ENCODE results near the gene SLC43A3. TPM values are rescaled to one million over a fixed set of nuclear protein-coding genes. Genes with fewer than 3 reads are reported as not detected.

Gene SLC43A3
- total RNA-seq, 1 experiment from 2014 or later = 8.6 TPM

GRCh38 chr11:57387289-57388030, 39.5 kb downstream of the SLC43A3 start:
- no peak for TF ChIP-seq SIN3A (IDR thresholded peaks at IDR 0.05; ENCODE audit: borderline replicate concordance, insufficient read depth, low read depth, low read length)
- TF ChIP-seq REST (IDR thresholded peaks at IDR 0.05; ENCODE audit: insufficient read depth in 1 of 2, low read depth in 2 of 2, low read length in 1 of 2) = no peak
- no peak for TF ChIP-seq POLR2AphosphoS5 (IDR thresholded peaks at IDR 0.05; ENCODE audit: low read depth, low read length)
- no peak for TF ChIP-seq CTCF (IDR thresholded peaks at IDR 0.05)
- TF ChIP-seq TCF7L2 (IDR thresholded peaks at IDR 0.05; ENCODE audit: low read depth, low read length) = no peak
- no peaks in the 10 kb centered on the region for H3K36me3 ChIP-seq (ENCODE audit: control insufficient read depth, insufficient read depth, low read length)
- H3K9me3 ChIP-seq (ENCODE audit: control insufficient read depth, insufficient read depth, low read depth, low read length) = no peaks in the 10 kb centered on the region
- H3K27me3 ChIP-seq (ENCODE audit: control insufficient read depth, insufficient read depth, low read length) = peaks cover 21% of the 10 kb centered on the region
- no peak overlapping the region for H3K4me3 ChIP-seq (ENCODE audit: low read depth in 2 of 2, low read length in 2 of 2)
- ATAC-seq = no peak
- in situ Hi-C loops (cut with HindIII; ENCODE audit: low pct_unique_long_range_greater_than_20kb, low sequenced_read_pairs) = no loop called here
- POLR2A ChIA-PET = no interaction called here
- no TSS peak for BruUV-seq (replicated peaks)
- intact Hi-C loops (cut with micrococcal nuclease; ENCODE audit: unreplicated experiment) = no loop called here
- CTCF ChIA-PET = no interaction called here
- no peaks in the 10 kb centered on the region for H3K4me1 ChIP-seq (ENCODE audit: control insufficient read depth, insufficient read depth, low read length)
- DNase-seq (ENCODE audit: low read depth, low spot score) = no peak
- H3K27ac ChIP-seq (ENCODE audit: low read length) = no peak overlapping the region

- H3K4me1 ChIP-seq (ENCODE audit: control insufficient read depth, insufficient read depth, low read length) = no peaks in the 10 kb centered on the region
- H3K27ac ChIP-seq (ENCODE audit: low read length) = no peak overlapping the region
- DNase-seq (ENCODE audit: low read depth, low spot score) (no peak), ATAC-seq (no peak)
- ChIA-PET POLR2A (no interaction called here), CTCF (no interaction called here)
- BruUV-seq (replicated peaks) = no TSS peak
- intact Hi-C loops (cut with micrococcal nuclease; ENCODE audit: unreplicated experiment) = no loop called here
- H3K27me3 ChIP-seq (ENCODE audit: control insufficient read depth, insufficient read depth, low read length) = peaks cover 18% of the 10 kb centered on the region
- no peaks in the 10 kb centered on the region for H3K9me3 ChIP-seq (ENCODE audit: control insufficient read depth, insufficient read depth, low read depth, low read length)
- H3K4me3 ChIP-seq (ENCODE audit: low read depth in 2 of 2, low read length in 2 of 2) = no peak overlapping the region
- no peak for TF ChIP-seq CTCF (IDR thresholded peaks at IDR 0.05)
- no peak for TF ChIP-seq SIN3A (IDR thresholded peaks at IDR 0.05; ENCODE audit: borderline replicate concordance, insufficient read depth, low read depth, low read length)
- no peak for TF ChIP-seq POLR2AphosphoS5 (IDR thresholded peaks at IDR 0.05; ENCODE audit: low read depth, low read length)
- no peak for TF ChIP-seq TCF7L2 (IDR thresholded peaks at IDR 0.05; ENCODE audit: low read depth, low read length)
- no peak for TF ChIP-seq REST (IDR thresholded peaks at IDR 0.05; ENCODE audit: insufficient read depth in 1 of 2, low read depth in 2 of 2, low read length in 1 of 2)
- in situ Hi-C loops (cut with HindIII; ENCODE audit: low pct_unique_long_range_greater_than_20kb, low sequenced_read_pairs) = no loop called here
- H3K36me3 ChIP-seq (ENCODE audit: control insufficient read depth, insufficient read depth, low read length) = no peaks in the 10 kb centered on the region
Observed at GRCh38 chr11:57386178-57386940, 40.6 kb downstream of the SLC43A3 start.

Measured in Panc1 (cell line).